Heart right ventricle (tissue), 16 donors: Measurements from ENCODE around the gene SMYD3. TPM values are rescaled to one million over a fixed set of nuclear protein-coding genes. Genes with fewer than 3 reads are reported as not detected.

ENCODE experiments used
- ATAC-seq, 8 donors: fragments of 200-7000 bp; cut with Tn5 transposase; one replicate each; pipeline ENCODE4 v1.9.1; 2020; ENCODE audit warnings: mild to moderate bottlenecking in 8 of 8, moderate library complexity in 8 of 8, moderate number of reproducible peaks in 1 of 8
- DNase-seq, 2 donors: peaks; one replicate each; pipeline ENCODE4 v3.0.0-alpha.2; 2020
- H3K27ac ChIP-seq, 10 donors: fragments of 200-600 bp; sonication (generic) in 2 of 10; one replicate each; pipeline versions ENCODE4 v1.5.0 to v1.8.0; 2020 to 2022; ENCODE audit warnings: mild to moderate bottlenecking in 3 of 10
- H3K27me3 ChIP-seq, 7 donors: fragments of 200-600 bp; one replicate each; pipeline ENCODE4 v1.8.0; 2021 to 2022; ENCODE audit warnings: mild to moderate bottlenecking in 2 of 7
- H3K36me3 ChIP-seq, 9 donors: fragments of 200-600 bp; sonication (generic) in 1 of 9; one replicate each; pipeline versions ENCODE4 v1.5.0 to v1.8.0; 2020 to 2022; ENCODE audit warnings: mild to moderate bottlenecking in 2 of 9
- H3K4me1 ChIP-seq, 9 donors: fragments of 200-600 bp; sonication (generic) in 1 of 9; one replicate each; pipeline versions ENCODE4 v1.5.0 to v1.8.0; 2020 to 2022; ENCODE audit warnings: mild to moderate bottlenecking in 4 of 9
- H3K4me3 ChIP-seq, 10 donors: fragments of 200-600 bp; sonication (generic) in 2 of 10; one replicate each; pipeline versions ENCODE4 v1.5.0 to v1.8.0; 2020 to 2022; ENCODE audit warnings: mild to moderate bottlenecking in 7 of 10, moderate library complexity in 2 of 10
- H3K9me3 ChIP-seq, 11 donors: fragments of 200-600 bp in 10 of 11; sonication (generic) in 2 of 11; one replicate each; pipeline versions ENCODE4 v1.5.0 to v1.8.0; 2013 to 2022; ENCODE audit warnings: mild to moderate bottlenecking in 2 of 11, control low read depth in 1 of 11, moderate library complexity in 1 of 11
- CTCF ChIP-seq, 9 donors: fragments of 200-600 bp; sonication (generic) in 2 of 9; IDR thresholded peaks; one replicate each; pipeline versions ENCODE4 v1.5.0 to v1.8.0; 2021 to 2022; ENCODE audit warnings: antibody characterized with exemption in 9 of 9, mild to moderate bottlenecking in 5 of 9, moderate library complexity in 1 of 9
- WGBS, 2 donors: extraction: QIAGEN DNeasy Blood & Tissue Kit; methylation state at CpG; one replicate each; pipeline ENCODE4 v1.1.7; 2013; ENCODE audit warnings: inconsistent platforms in 1 of 2; 5-methylcytosine and 5-hydroxymethylcytosine counted together
- intact Hi-C, 10 donors: fragments of 100-400 bp; cut with DNase I; formaldehyde crosslinking; loops; one replicate each; pipeline versions ENCODE4 v1.11.1 to v1.14.2; 2022
- polyA plus RNA-seq, 2 donors: library from polyadenylated mRNA; stranded (reverse); fragments of 200-250 nt; gene quantifications; one replicate each; pipeline ENCODE4 v1.2.3, GENCODE V29; 2013
- total RNA-seq, 10 donors: library from RNA; stranded (reverse); fragmentation: NEBNext Ultra II Directional in 3 of 10; extraction: Animal tissue kit (Norgen Biotek cat#: 25700) in 3 of 10; gene quantifications; one replicate each; pipeline versions ENCODE4 v1.2.1 to v1.2.4, GENCODE V29; 2021 to 2023
- donor health status: Arrhythmogenic right ventricular cardiomyopathy.
- donor health status: ischemic (EF 13 %, LVEDD 7.1; RV severe dilation, severe dysfunction).
- donor health status: healthy with polysubstance abuse.
- donor health status: DM: no; HTN: yes; CAD: no.
- donor health status: DM: no; HTN: no; CAD: no.
- donor health status: ischemic (EF 25% LVEDD 6.9; RV normal size, moderate dysfunction).
- donor health status: ischemic (EF 25% LVEDD 5.7; RV mildly dilated, moderate dysfunction).
- donor health status: healthy.
- donor health status: DM: yes; HTN: yes; CAD: no.
- donor health status: Ischemic cardiomyopathy.
- donor health status: ischemic (EF 35%, LVEDD 5.7; RV mildly dilated, moderate dysfunction).
- donor health status: nonischemic (EF 11% LVEDD 7.7; RV severe dilation, severe dysfunction).
- donor health status: DM: yes; HTN: yes; CAD: no.
- donor health status: PGD.
- donor health status: ischemic (EF 29% LVEDD 5.4; RV normal size, mild dysfunction).
- donor health status: nonischemic (EF 23%, LVEDD 6.1; RV moderate dilation, normal function).

SMYD3 gene
- total and polyA plus RNA-seq, 12 donors = 5.9 to 13.9 (median 8.1) TPM

DNA sequence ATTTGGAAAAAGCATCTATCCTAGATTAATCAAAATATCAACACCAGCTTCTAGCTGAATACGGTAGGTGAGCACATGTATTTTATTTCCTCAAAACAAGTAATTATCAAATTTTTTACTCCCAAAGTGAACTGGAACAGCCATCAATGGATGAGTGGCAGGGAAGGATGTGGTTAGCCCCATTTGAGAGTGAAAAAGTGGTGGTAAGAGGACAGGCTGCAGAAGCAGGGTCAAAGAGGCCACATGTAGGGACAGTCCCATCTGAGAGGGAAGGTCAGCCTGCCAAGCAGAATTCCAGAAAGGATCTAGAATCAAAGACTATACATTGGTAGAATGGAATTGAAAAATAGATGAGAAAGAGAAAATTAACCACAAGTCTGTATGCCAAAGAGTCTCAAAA is 163.8 kb downstream of the SMYD3 start:
- no peak for TF ChIP-seq CTCF (IDR thresholded peaks at IDR 0.05)
- no peak for DNase-seq

GRCh38 chr1:246338546-246338945 is 168.5 kb downstream of the SMYD3 start:
- Histone ChIP-seq H3K4me1 (no peaks in the 10 kb centered on the region), H3K9me3 (peaks cover 0 to 4% (median 0%) of the 10 kb centered on the region in 11 donors), H3K36me3 (no peaks in the 10 kb centered on the region), H3K4me3 (no peak overlapping the region), H3K27me3 (no peaks in the 10 kb centered on the region), H3K27ac (no peak overlapping the region)
- ATAC-seq (no peak), DNase-seq (no peak)
- TF ChIP-seq CTCF (IDR thresholded peaks at IDR 0.05) = no peak
- intact Hi-C loops = no loop called here
- WGBS, 2 donors = 93 to 96% methylated on average over 4 of the region's 4 CpGs

More for the DNA sequence above, 163.8 kb downstream of the SMYD3 start:
- no peaks in the 10 kb centered on the region for H3K36me3 ChIP-seq
- H3K4me3 ChIP-seq = no peak overlapping the region
- no peaks in the 10 kb centered on the region for H3K27me3 ChIP-seq
- no peak for ATAC-seq
- H3K27ac ChIP-seq = no peak overlapping the region
- H3K4me1 ChIP-seq = no peaks in the 10 kb centered on the region
- peaks cover 0 to 22% (median 0%) of the 10 kb centered on the region in 11 donors for H3K9me3 ChIP-seq
- intact Hi-C loops = no loop called here
- 84 to 100% methylated on average over 1 of the region's 1 CpG for WGBS, 2 donors

DNA sequence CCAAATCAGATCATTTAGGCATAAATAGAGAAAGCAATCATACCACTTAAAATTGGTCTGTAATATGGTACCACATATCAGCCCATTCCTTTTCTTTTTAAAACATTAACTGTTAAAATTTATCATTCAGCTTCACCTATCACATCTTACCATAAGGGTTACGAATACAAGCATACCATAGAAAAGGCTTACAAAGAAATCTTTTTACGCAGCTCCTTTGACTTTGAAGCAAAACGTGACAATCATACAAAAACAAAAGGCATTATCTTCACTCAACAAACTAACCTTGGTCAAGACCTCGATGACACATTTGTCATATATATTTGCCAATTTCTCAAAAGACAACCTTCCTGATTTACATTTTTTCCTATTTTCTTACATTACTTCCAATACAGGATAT is 169.0 kb downstream of the SMYD3 start:
- intact Hi-C loops = no loop called here
- H3K36me3 ChIP-seq = no peaks in the 10 kb centered on the region
- no peak for ATAC-seq

DNA sequence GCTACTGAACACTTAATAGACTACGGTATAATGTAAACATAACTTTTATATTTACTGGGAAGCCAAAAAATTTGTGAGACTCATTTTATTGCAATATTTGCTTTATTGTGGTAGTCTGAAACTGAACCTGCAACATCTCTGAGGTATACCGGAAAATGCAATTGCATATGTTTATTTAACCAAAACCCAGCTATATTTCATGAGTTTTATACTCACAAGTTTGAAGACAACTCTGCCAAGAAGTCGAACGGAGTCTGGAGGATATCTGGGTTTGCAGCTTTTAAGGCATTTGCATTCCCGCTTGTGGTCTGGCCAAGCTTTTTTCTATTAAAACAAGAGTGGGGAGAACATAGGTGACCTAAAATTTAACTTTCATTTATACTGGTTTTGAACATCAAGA is 171.9 kb downstream of the SMYD3 start:
- no peak for DNase-seq
- no peak overlapping the region for H3K27ac ChIP-seq
- ATAC-seq = no peak
- H3K36me3 ChIP-seq = no peaks in the 10 kb centered on the region
- H3K4me3 ChIP-seq = no peak overlapping the region
- no peak for TF ChIP-seq CTCF (IDR thresholded peaks at IDR 0.05)
- no peaks in the 10 kb centered on the region for H3K27me3 ChIP-seq
- intact Hi-C loops = no loop called here
- 92 to 94% methylated on average over 5 of the region's 5 CpGs for WGBS, 2 donors
- no peaks in the 10 kb centered on the region for H3K4me1 ChIP-seq
- H3K9me3 ChIP-seq = no peaks in the 10 kb centered on the region

More for the DNA sequence above, 169.0 kb downstream of the SMYD3 start:
- 85 to 87% methylated on average over 4 of the region's 4 CpGs for WGBS, 2 donors
- H3K9me3 ChIP-seq = no peaks in the 10 kb centered on the region
- no peak overlapping the region for H3K4me3 ChIP-seq
- H3K27me3 ChIP-seq = no peaks in the 10 kb centered on the region
- DNase-seq = no peak
- TF ChIP-seq CTCF (IDR thresholded peaks at IDR 0.05) = no peak
- H3K27ac ChIP-seq = no peak overlapping the region
- H3K4me1 ChIP-seq = no peaks in the 10 kb centered on the region
